HEK293T (cell line): ENCODE data around the gene TULP3.

Source experiments
- BHLHE40 ChIP-seq: fragments of 450-650 bp; IDR thresholded peaks from 2 replicates; pipeline ENCODE4 v1.6.1; 2016; ENCODE audit warnings: mild to moderate bottlenecking, moderate library complexity, borderline replicate concordance
- ELF4 ChIP-seq: fragments of 450-650 bp; IDR thresholded peaks from 2 replicates; pipeline ENCODE4 v1.6.1; 2017; ENCODE audit warnings: antibody characterized with exemption
- FOXK2 ChIP-seq: fragments of 450-650 bp; IDR thresholded peaks from 2 replicates; pipeline ENCODE4 v1.6.1; 2016; ENCODE audit warnings: mild to moderate bottlenecking
- LEF1 ChIP-seq: fragments of 450-650 bp; IDR thresholded peaks from 2 replicates; pipeline ENCODE4 v1.6.1; 2017; ENCODE audit warnings: mild to moderate bottlenecking, borderline replicate concordance
- NFRKB ChIP-seq: fragments of 450-650 bp; IDR thresholded peaks from 2 replicates; pipeline ENCODE4 v1.6.1; 2016; ENCODE audit warnings: mild to moderate bottlenecking, moderate library complexity

DNA sequence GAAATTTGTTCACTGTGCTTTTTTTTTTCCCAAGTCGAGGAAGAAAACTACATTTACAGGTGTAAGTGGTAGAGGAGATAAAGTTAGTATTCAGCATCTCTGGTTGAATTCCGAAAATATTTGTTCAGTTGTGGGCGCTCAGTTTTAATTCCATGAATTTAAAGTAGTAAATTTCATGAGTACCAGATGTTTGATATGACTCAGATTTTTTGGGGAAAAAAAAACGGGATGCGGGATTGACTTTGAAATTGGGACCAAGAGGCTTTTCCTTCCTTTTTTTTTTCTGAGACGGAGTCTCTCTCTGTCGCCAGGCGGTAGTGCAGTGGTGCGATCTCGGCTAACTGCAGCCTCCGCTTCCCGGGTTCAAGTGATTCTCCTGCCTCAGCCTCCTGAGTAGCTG lies 1.6 kb downstream of the TULP3 start:
- TF ChIP-seq BHLHE40 (no peak), NFRKB (no peak), LEF1 (no peak), ELF4 (no peak), FOXK2 (no peak)
